NCI-H146 (cell line): Measurements from ENCODE around the gene USH1G.
"Not testable (repeated sequence)": the region's sequence is repeated elsewhere in the genome, so short reads cannot be mapped to it uniquely, and the experiment has no call there.

ENCODE experiments used
- DNase-seq: peaks from one replicate; lab custom pipeline; 2025; lab: John Stamatoyannopoulos, UW

Gene USH1G

DNA sequence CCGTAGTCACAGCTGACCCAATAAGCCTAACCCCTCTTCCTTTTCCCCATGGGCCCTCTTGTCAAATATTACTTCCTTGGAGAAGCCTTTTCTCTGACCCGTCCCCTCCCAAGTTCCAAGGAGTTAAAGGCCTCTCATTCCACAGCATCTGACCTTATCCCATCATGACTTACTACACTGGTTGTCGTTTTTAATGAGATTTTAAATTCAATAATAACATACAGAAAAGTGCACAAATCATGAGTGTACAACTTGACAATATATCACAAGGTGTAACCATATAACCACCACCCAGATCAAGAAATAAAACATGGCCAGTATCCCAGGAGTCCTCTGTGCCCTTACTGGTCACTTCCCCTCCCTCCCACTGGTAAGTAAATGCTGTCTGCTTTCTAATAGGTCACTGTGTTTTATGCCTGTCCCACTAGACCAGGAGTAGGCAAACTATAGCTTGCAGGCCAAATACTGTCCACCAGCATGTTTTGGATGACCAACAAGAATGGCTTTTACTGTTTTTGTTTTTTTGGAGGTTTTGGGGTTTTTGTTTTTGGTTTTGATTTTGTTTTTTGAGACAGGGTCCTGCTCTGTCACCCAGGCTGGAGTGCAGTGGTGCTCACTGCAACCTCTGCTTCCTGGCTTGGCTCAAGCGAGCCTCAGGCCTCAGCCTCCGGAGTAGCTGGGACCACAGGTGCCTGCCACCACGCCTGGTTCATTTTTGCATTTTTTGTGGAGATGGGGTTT lies 49.0 kb downstream of the USH1G start:
- DNase-seq: no peak

DNA sequence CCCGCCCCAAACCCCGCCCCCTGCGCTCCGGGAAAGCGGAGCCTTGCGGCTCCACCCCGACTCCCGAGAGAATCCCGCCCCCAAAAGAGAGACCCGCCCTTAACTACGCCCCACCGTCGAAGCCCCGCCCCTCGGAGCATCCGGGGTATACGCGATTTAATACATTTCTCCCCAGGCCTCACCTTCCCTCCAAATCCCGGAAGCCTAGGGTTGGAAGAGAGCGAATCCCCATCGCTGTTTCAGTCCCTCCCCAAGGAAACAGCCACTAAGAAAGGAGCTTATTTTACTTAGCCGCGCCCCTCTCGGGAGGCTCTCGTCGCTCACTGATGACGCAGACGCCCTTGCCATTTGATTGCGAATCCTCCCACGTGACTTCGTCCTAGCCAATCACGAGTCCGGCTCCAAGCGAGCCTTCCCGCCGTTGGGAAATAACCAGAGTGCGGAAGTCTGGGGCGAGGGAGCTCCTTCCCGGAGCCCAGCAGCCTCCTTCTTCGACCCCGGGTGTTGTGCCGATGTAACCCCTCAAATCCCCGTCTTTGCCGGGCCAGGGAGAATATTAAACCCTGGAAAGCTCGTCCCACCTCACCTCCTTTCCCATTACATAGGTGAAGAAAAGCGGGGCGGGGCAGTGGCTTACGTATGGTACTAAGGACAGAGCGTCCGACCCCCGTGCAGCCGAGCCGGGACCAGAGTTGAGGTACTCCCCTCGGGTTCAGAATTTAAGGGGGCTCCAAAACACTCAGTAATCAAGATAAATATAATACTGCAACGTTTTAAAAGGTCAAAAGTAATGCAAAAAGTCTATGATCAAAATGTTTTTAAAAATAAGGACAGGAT lies 49.8 kb downstream of the USH1G start:
- peak; percentile 100 for DNase-seq

DNA sequence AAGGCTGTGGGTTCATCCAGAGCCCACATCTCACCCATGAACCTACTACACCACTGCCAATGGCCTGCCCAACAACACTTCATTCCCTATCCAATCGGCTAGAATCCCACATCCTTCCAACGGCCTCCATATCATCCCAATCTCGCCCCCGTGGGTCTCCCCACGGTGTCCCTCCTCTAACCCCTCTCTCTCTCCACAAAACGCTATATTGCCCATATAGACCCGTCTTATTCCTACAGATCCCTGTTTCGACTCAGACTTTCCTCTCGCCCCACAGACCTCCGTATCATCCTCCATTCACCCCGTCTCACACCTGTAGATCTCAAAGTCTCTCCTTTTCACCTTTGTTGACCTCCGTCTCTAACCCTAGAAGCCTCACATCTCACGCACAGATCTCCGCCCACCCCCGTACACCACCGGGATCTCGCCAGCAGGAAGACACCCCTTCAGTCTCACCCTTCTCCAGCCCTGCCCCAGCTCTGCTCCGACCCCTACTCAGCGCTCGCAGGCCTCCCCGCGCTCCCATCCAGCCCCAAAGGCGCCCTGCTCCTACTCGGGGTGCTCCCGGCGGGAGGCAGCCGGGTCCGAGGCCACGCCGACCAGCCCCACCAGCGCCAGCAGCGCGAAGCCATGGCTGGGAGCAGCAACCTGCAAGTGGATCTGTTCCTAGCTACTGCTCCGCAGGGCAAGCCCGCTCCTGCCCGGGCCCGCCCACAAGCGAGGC lies 50.6 kb downstream of the USH1G start, which contains the start of gene FDXR:
FDXR (minus strand) TSS at position 682 of the 724 bp plus-strand sequence; CDS start at position 632, 50 bp downstream.
- no peak for DNase-seq

DNA sequence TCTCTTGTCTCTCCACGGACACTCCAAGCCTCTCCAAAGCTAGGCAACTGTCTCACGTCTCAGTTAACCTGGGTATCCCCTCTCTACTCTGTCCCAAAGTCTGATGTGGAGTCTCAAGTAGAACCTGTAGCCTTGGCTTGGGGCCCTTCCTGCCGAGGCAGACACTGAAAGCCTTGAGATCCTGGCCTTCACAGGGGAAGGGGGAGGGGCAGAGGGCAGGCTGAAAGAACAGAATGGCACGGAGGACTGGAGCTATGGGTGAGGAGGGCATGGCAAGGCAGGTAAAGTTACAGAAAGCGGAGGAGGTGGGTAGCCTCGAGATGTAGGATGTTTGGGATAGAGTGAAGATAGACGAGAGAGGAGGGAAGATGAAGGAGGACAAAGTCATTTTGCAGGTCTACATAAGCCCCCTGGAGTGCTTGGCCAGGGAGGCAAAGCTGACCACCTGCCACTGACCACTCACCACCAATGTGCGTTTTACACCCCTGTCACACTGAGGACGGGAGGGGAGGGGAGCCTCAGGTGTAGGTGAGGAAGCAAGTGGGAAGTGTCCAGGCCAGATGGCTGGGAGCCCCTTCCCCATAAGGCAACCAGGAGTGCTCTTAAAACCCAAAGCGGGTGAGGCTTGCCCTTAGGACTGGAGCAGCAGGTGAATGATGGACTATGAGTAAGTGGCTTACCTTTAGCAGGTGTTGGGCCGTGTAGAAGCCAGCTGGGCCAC lies 51.5 kb downstream of the USH1G start:
- DNase-seq: no peak

DNA sequence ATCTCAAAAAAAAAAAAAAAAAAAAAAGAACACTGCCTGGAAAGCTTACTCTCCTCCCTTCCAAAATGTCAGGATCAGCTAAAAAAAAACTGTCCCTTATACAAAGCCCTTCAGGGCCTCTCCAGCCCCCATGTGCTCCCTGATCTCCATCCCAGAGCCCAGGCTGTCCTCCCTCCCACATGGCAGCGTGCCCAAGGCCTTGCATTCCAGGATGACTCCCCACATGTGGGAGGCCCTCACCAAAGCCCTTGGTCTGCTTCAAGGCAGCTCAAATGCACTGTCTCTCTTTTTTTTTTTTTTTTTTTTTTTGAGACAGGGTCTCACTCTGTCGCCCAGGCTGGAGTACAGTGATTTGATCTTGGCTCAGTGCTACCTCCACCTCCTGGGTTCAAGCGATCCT lies 52.5 kb downstream of the USH1G start:
- DNase-seq: no peak

DNA sequence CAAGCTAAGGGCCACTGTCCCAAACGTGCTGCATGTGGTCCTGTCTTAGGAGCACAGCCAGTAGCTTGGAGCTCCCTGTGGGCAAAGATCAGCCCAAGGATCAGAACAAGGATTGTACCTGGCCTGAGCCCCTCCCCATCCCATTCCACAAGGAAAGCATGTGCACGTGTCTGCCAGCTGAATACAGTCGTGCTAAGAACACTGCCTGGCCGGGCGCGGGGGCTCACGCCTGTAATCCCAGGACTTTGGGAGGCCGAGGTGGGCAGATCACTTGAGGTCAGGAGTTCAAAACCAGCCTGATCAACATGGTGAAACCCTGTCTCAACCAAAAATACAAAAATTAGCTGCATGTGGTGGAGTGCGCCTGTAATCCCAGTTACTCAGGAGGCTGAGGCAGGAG lies 53.0 kb downstream of the USH1G start:
- not testable (repeated sequence) for DNase-seq

DNA sequence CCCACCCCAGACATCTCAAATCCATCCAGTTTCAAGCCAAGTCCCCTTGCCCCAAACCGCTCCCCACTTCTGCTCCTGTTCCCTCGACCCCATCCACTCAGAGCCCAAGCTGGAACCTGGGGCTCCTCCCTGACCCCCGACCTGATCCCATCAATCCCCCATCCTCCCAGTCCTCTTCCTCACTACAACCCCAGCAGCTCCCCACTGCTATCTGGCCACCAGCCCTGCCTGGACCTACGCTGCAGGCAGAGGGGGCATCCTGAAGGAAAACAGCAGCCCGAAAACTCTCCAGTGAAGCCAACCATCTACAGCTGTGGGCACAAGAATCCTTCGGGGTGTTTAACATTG lies 54.2 kb downstream of the USH1G start:
- DNase-seq: no peak

DNA sequence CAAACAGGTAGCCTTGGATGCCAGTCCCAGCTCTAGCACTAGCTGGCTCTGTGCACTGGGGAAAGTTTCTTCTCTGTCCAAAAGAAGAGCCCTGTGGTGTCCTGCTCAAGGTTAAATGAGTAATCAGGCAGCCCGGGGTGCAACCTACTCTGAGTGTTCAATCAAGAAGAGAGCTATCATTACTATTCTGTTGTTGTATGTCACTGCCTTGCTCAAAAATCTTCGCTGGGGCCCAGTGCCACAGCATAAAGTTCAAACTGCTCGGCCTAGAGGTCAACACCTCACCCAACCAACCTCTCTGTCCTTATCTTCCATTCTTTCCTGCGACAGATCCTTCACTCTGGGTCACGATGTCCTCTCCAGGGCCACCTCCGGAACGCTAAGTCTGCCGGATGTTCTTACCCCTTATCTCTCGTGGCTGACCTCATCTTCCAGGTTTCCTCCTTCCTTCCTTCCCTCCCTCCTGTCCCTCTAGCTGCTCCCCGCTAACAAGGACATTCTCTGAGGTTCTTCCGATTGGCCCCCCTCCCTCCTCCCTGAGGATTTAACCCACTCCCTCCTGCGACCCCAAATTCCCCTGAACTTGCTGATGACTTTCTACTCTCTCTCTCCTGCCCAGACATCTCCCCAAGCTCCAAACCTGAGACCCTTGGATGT lies 54.7 kb downstream of the USH1G start:
- DNase-seq: no peak

DNA sequence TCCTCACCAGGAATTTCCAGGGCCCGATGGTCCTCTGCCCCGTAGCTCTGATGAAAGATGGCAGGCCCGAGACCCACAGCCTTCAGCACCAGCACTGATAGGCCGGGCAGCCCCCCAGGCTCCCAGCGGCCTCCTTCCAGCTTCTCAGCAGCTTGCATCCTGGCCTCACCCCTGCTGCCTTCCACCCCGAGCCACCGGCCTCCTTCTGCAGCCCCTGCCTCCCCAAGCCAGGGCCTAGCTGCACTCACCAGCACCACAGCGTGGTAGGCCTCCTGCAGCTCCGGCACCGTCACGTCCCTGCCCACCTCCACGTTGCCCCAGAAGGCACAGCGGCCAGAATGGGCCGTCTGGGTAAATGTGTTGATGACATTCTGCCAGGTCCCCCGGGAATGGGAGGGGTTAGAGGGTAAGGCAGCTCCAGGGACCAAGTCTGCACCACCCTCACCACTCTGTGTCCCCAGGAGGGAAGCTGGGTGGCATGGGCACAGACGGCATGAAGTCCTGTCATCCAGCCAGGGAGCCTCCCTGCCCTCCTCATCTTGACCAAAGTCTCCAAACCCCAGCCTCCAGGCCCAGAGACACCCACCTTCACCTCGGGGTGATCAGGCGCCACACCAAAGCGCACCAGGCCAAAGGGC lies 56.7 kb downstream of the USH1G start:
- no peak for DNase-seq
